Cardiac fibroblast (primary cell): ENCODE measurements around the gene GGTA1.
"Not testable (repeated sequence)": the region's sequence is repeated elsewhere in the genome, so short reads cannot be mapped to it uniquely, and the experiment has no call there.

Experiments
- DNase-seq, 2 donors: peaks; one replicate each; pipeline versions ENCODE4 v3.0.0 to v3.0.0-alpha.2; 2010; ENCODE audit warnings: low read depth in 2 of 2
- H3K4me3 ChIP-seq, 2 donors: replicated peaks in 1 of 2; 1 replicate in 1 of 2; 2 replicates in 1 of 2; pipeline ENCODE4 v1.5.1; 2011; ENCODE audit warnings: low read depth in 2 of 2, low read length in 2 of 2, mild to moderate bottlenecking in 2 of 2, moderate library complexity in 1 of 2
- CTCF ChIP-seq: IDR thresholded peaks from one replicate; pipeline ENCODE4 v1.5.1; 2011; ENCODE audit warnings: low read depth, mild to moderate bottlenecking, low read length, inconsistent platforms

Gene GGTA1

GRCh38 chr9:121464968-121465367 lies 34.7 kb downstream of the GGTA1 start:
- H3K4me3 ChIP-seq: no peak overlapping the region
- TF ChIP-seq CTCF: no peak
- no peak for DNase-seq

GRCh38 chr9:121463026-121463807 lies 36.4 kb downstream of the GGTA1 start:
- no peak overlapping the region for H3K4me3 ChIP-seq
- TF ChIP-seq CTCF: peak; percentile 87
- peak; percentile 39 to 50 for DNase-seq

- DNase-seq: no peak
- H3K4me3 ChIP-seq: no peak overlapping the region
- no peak for TF ChIP-seq CTCF
Measured at GRCh38 chr9:121459513-121459912, 40.1 kb downstream of the GGTA1 start.

GRCh38 chr9:121458449-121458848 lies 41.2 kb downstream of the GGTA1 start:
- not testable (repeated sequence) for H3K4me3 ChIP-seq, DNase-seq

- H3K4me3 ChIP-seq: no peak overlapping the region
- no peak for TF ChIP-seq CTCF
- DNase-seq: no peak
Measured at GRCh38 chr9:121455527-121456239, 44.0 kb downstream of the GGTA1 start.

- no peak for TF ChIP-seq CTCF
- no peak overlapping the region for H3K4me3 ChIP-seq
Measured at GRCh38 chr9:121454972-121455371, 44.7 kb downstream of the GGTA1 start.

GRCh38 chr9:121453232-121453892 lies 46.3 kb downstream of the GGTA1 start:
- no peak overlapping the region for H3K4me3 ChIP-seq
- peak; percentile 25 to 34 for DNase-seq
- TF ChIP-seq CTCF: no peak

More at GRCh38 chr9:121454972-121455371, 44.7 kb downstream of the GGTA1 start:
- DNase-seq: no peak
